Endothelial cell of umbilical vein (primary cell): ENCODE results near the gene KIF26B. TPM values are rescaled to one million over a fixed set of nuclear protein-coding genes. Genes with fewer than 3 reads are reported as not detected.

Experiments used
- BruUV-seq: library from RNA; stranded (reverse); fragments of 400-500 nt; replicated peaks from 2 replicates; lab custom pipeline; 2021; lab: Mats Ljungman, UMichigan
- CTCF ChIA-PET: fragments of 300-600, 350-600 bp; sonication (Branson Sonifier 250); formaldehyde crosslinking; loops from one replicate; lab custom pipeline; 2021; ENCODE audit warnings: antibody characterized with exemption, inconsistent platforms; lab: Charles Lee
- POLR2A ChIA-PET: fragments of 300-600, 350-600 bp; sonication (Branson Sonifier 250); formaldehyde crosslinking; loops from one replicate; lab custom pipeline; 2021; ENCODE audit warnings: antibody characterized with exemption, inconsistent platforms; lab: Charles Lee
- DNase-seq: peaks from one replicate; pipeline ENCODE4 v3.0.0-alpha.2; 2011; ENCODE audit warnings: low read depth, low spot score
- FAIRE-seq: peaks from 2 replicates; lab custom pipeline; 2011; peaks lifted over from hg19 to GRCh38; lab: Jason Lieb, UNC
- H2AFZ ChIP-seq: 2 replicates; pipeline ENCODE4 v1.6.0; 2012; ENCODE audit warnings: low read depth, low read length, control low read depth, inconsistent platforms
- H3K27ac ChIP-seq: 2 replicates; pipeline ENCODE4 v1.5.1; 2011; ENCODE audit warnings: low read depth, mild to moderate bottlenecking, control low read depth, low read length, moderate library complexity; ENCODE audit not compliant: insufficient read depth
- H3K27me3 ChIP-seq, 2 experiments: 2 replicates each; pipeline versions ENCODE4 v1.6.0 to v1.6.1; 2011; ENCODE audit warnings: low read length in 2 of 2, mixed read lengths in 1 of 2; ENCODE audit not compliant: control insufficient read depth in 2 of 2, insufficient read depth in 2 of 2
- H3K36me3 ChIP-seq, 2 experiments: 2 replicates in 1 of 2; 3 replicates in 1 of 2; pipeline ENCODE4 v1.5.1; 2011; ENCODE audit warnings: low read length in 2 of 2, mild to moderate bottlenecking in 1 of 2, moderate library complexity in 1 of 2; ENCODE audit not compliant: control insufficient read depth in 2 of 2, insufficient read depth in 2 of 2; ENCODE audit errors: extremely low read depth in 1 of 2
- H3K4me1 ChIP-seq: 3 replicates; pipeline ENCODE4 v1.5.1; 2011; ENCODE audit warnings: mild to moderate bottlenecking, low read length; ENCODE audit not compliant: control insufficient read depth, insufficient read depth; ENCODE audit errors: extremely low read depth
- H3K4me2 ChIP-seq: 2 replicates; pipeline ENCODE4 v1.6.1; 2011; ENCODE audit warnings: low read length, control low read depth, mixed read lengths; ENCODE audit not compliant: insufficient read depth
- H3K4me3 ChIP-seq, 3 experiments: fragments of 200-600 bp in 1 of 3; sonication (generic), shearing (Covaris generic) in 1 of 3; replicated peaks in 1 of 3; 2 replicates each; pipeline ENCODE4 v1.5.1; 2011 to 2016; ENCODE audit warnings: control low read depth in 3 of 3, low read length in 3 of 3, mild to moderate bottlenecking in 2 of 3, inconsistent platforms in 1 of 3, low read depth in 1 of 3, moderate library complexity in 1 of 3; ENCODE audit not compliant: insufficient read depth in 1 of 3
- H3K79me2 ChIP-seq: 2 replicates; pipeline ENCODE4 v1.6.0; 2012; ENCODE audit warnings: low read length, inconsistent platforms; ENCODE audit not compliant: control insufficient read depth, insufficient read depth
- H3K9ac ChIP-seq: replicated peaks from 2 replicates; pipeline ENCODE3; 2011; ENCODE audit warnings: low read length, control low read depth; ENCODE audit not compliant: insufficient read depth; ENCODE audit errors: extremely low read depth
- H3K9me1 ChIP-seq: replicated peaks from 3 replicates; pipeline ENCODE4 v1.6.0; 2011; ENCODE audit warnings: mild to moderate bottlenecking, low read length; ENCODE audit not compliant: control insufficient read depth, insufficient read depth; ENCODE audit errors: extremely low read depth
- H3K9me3 ChIP-seq: replicated peaks from 2 replicates; pipeline ENCODE4 v1.5.1; 2012; ENCODE audit warnings: low read length, inconsistent platforms; ENCODE audit not compliant: control insufficient read depth, insufficient read depth
- H4K20me1 ChIP-seq: replicated peaks from 2 replicates; pipeline ENCODE3; 2011; ENCODE audit warnings: mild to moderate bottlenecking, low read length; ENCODE audit not compliant: control insufficient read depth, insufficient read depth; ENCODE audit errors: extremely low read depth
- CTCF ChIP-seq, 2 donors: IDR thresholded peaks; 1 replicate in 1 of 2; 2 replicates in 1 of 2; pipeline ENCODE4 v1.5.1; 2011; ENCODE audit warnings: low read length in 2 of 2, mild to moderate bottlenecking in 2 of 2, moderate library complexity in 2 of 2, control low read depth in 1 of 2, inconsistent platforms in 1 of 2, low read depth in 1 of 2; ENCODE audit not compliant: insufficient read depth in 1 of 2; ENCODE audit errors: extremely low read depth in 1 of 2
- EZH2 ChIP-seq: IDR thresholded peaks from 2 replicates; pipeline ENCODE4 v1.6.1; 2012; ENCODE audit warnings: borderline replicate concordance, low read depth, mild to moderate bottlenecking, moderate library complexity, low read length, inconsistent platforms; ENCODE audit not compliant: severe bottlenecking
- FOS ChIP-seq: IDR thresholded peaks from 2 replicates; pipeline ENCODE4 v1.6.1; 2011; ENCODE audit warnings: mild to moderate bottlenecking, low read length, moderate library complexity, borderline replicate concordance; ENCODE audit not compliant: insufficient read depth
- GATA2 ChIP-seq: IDR thresholded peaks from 2 replicates; pipeline ENCODE4 v1.7.0; 2011; ENCODE audit warnings: low read depth, mild to moderate bottlenecking, moderate library complexity, mixed read lengths, low read length; ENCODE audit not compliant: insufficient read length, insufficient read depth
- JUN ChIP-seq: IDR thresholded peaks from 2 replicates; pipeline ENCODE4 v1.6.1; 2011; ENCODE audit warnings: borderline replicate concordance, low read depth; ENCODE audit not compliant: insufficient read length, insufficient read depth
- MAX ChIP-seq: IDR thresholded peaks from 2 replicates; pipeline ENCODE4 v1.6.1; 2011; ENCODE audit not compliant: insufficient read depth, insufficient read length
- MYC ChIP-seq: IDR thresholded peaks from one replicate; pipeline ENCODE4 v1.6.1; 2011; ENCODE audit warnings: mild to moderate bottlenecking, low read depth, low read length
- POLR2A ChIP-seq: IDR thresholded peaks from 2 replicates; pipeline ENCODE4 v1.6.1; 2012; ENCODE audit warnings: low read depth, mild to moderate bottlenecking, control low read depth, low read length
- POLR2AphosphoS5 ChIP-seq: IDR thresholded peaks from 2 replicates; pipeline ENCODE4 v1.6.1; 2012; ENCODE audit warnings: low read depth, mild to moderate bottlenecking, control low read depth, low read length, moderate library complexity; ENCODE audit not compliant: insufficient read depth
- dilution Hi-C: fragments of 300-500 bp; cut with MboI; formaldehyde crosslinking; loops from one replicate; pipeline ENCODE4 v1.15.0; 2019; ENCODE audit warnings: low sequenced_read_pairs; ENCODE audit not compliant: extremely low pct_ligation_motif_present
- intact Hi-C: fragments of 100-400 bp; cut with micrococcal nuclease; formaldehyde crosslinking; loops from one replicate; pipeline ENCODE4 v1.10.0; 2022
- polyA plus RNA-seq, 4 experiments: library from polyadenylated mRNA; depleted of rRNA in 3 of 4; stranded (reverse) in 3 of 4; unstranded in 1 of 4; fragments of >200 nt; gene quantifications; 2 replicates each; pipeline versions ENCODE4 v1.2.1 to v1.2.3, GENCODE V29; 2011 to 2012; ENCODE audit warnings: missing spikeins in 1 of 4
- total RNA-seq: library from RNA; stranded (reverse); gene quantifications from 2 replicates; pipeline ENCODE4 v1.2.3, GENCODE V29; 2021

KIF26B gene
- total and polyA plus RNA-seq, 2 donors (not counting 3 experiments of a cell fraction or from before 2014, with no cell fraction given): 0.04 to 0.49 TPM

GRCh38 chr1:245622332-245623014, 467.7 kb downstream of the KIF26B start:
- CTCF ChIA-PET: no interaction called here
- Histone ChIP-seq H3K36me3 (no peaks in the 10 kb centered on the region), H3K9me1 (no peaks in the 10 kb centered on the region), H4K20me1 (no peaks in the 10 kb centered on the region), H3K4me2 (no peak overlapping the region), H2AFZ (no peak overlapping the region), H3K27me3 (no peaks in the 10 kb centered on the region), H3K4me1 (no peaks in the 10 kb centered on the region), H3K9me3 (no peaks in the 10 kb centered on the region), H3K4me3 (no peak overlapping the region), H3K79me2 (no peaks in the 10 kb centered on the region), H3K9ac (no peak overlapping the region), H3K27ac (no peak overlapping the region)
- POLR2A ChIA-PET: no interaction called here
- dilution Hi-C loops (no loop called here), intact Hi-C loops (no loop called here)
- TF ChIP-seq MAX (no peak), POLR2A (no peak)
- no peak for FAIRE-seq
- no TSS peak for BruUV-seq
- no peak for DNase-seq

GRCh38 chr1:245641384-245641783, 486.6 kb downstream of the KIF26B start:
- POLR2A ChIA-PET: no interaction called here
- no peak for TF ChIP-seq GATA2
- no peak for TF ChIP-seq POLR2AphosphoS5
- TF ChIP-seq JUN: no peak
- no peak for TF ChIP-seq FOS
- TF ChIP-seq EZH2: no peak
- TF ChIP-seq CTCF (IDR thresholded peaks at IDR 0.05; ENCODE audit: extremely low read depth in 1 of 2, insufficient read depth in 1 of 2, low read depth in 1 of 2, low read length in 2 of 2): no peak
- no peak for TF ChIP-seq POLR2A
- TF ChIP-seq MYC: no peak
- TF ChIP-seq MAX: no peak
- no peak overlapping the region for H3K9ac ChIP-seq
- intact Hi-C loops: no loop called here
- H4K20me1 ChIP-seq: no peaks in the 10 kb centered on the region
- H3K9me3 ChIP-seq: no peaks in the 10 kb centered on the region
- no peak overlapping the region for H3K4me3 ChIP-seq
- no peak overlapping the region for H3K4me2 ChIP-seq
- H3K27ac ChIP-seq: no peak overlapping the region
- H2AFZ ChIP-seq: no peak overlapping the region
- H3K9me1 ChIP-seq: no peaks in the 10 kb centered on the region
- no TSS peak for BruUV-seq
- dilution Hi-C loops: no loop called here
- no peak for DNase-seq
- H3K36me3 ChIP-seq: no peaks in the 10 kb centered on the region
- CTCF ChIA-PET: no interaction called here
- no peak for FAIRE-seq
- H3K79me2 ChIP-seq: no peaks in the 10 kb centered on the region
- no peaks in the 10 kb centered on the region for H3K4me1 ChIP-seq
- H3K27me3 ChIP-seq: no peaks in the 10 kb centered on the region
